Measurements from ENCODE around the gene SCARB1. TPM values are rescaled to one million over a fixed set of nuclear protein-coding genes. Genes with fewer than 3 reads are reported as not detected.

The SCARB1 gene
- total and polyA plus RNA-seq, 9 of the 15 experiments (the other 6 are each of a cell fraction or from before 2014, with no cell fraction given) = 0.56 to 157 (median 52.8) TPM

DNA sequence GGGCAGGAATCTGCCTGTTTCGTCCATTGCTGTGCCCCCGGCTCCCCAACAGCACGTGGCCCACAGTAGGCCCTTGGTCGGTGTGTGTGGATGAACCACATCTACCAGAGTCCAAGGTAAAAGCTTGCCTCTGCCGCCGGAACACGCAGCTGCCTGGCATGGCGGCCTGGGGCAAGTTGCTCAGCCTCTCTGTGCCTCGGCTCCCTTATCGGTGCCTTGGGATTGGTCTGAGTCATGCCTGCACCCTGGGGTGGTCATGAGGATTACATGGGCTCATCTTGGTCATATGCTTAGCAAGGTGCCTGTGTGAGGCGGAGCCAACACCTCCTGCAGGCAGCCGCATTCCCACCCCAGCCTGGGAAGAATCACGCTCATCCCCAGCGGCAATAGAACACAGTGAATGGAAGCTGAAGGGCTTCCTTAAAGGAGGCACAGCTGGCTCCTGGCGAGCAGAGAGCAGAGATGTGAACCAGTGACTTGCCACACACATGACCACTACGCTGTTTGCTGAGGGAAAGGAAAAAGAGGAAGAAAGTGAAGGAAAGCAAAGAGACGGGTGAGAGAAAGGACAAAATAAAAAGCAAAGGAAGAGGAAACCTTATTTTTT lies 5.5 kb upstream of the SCARB1 start (continued):
- TF ChIP-seq, protein P1, sequence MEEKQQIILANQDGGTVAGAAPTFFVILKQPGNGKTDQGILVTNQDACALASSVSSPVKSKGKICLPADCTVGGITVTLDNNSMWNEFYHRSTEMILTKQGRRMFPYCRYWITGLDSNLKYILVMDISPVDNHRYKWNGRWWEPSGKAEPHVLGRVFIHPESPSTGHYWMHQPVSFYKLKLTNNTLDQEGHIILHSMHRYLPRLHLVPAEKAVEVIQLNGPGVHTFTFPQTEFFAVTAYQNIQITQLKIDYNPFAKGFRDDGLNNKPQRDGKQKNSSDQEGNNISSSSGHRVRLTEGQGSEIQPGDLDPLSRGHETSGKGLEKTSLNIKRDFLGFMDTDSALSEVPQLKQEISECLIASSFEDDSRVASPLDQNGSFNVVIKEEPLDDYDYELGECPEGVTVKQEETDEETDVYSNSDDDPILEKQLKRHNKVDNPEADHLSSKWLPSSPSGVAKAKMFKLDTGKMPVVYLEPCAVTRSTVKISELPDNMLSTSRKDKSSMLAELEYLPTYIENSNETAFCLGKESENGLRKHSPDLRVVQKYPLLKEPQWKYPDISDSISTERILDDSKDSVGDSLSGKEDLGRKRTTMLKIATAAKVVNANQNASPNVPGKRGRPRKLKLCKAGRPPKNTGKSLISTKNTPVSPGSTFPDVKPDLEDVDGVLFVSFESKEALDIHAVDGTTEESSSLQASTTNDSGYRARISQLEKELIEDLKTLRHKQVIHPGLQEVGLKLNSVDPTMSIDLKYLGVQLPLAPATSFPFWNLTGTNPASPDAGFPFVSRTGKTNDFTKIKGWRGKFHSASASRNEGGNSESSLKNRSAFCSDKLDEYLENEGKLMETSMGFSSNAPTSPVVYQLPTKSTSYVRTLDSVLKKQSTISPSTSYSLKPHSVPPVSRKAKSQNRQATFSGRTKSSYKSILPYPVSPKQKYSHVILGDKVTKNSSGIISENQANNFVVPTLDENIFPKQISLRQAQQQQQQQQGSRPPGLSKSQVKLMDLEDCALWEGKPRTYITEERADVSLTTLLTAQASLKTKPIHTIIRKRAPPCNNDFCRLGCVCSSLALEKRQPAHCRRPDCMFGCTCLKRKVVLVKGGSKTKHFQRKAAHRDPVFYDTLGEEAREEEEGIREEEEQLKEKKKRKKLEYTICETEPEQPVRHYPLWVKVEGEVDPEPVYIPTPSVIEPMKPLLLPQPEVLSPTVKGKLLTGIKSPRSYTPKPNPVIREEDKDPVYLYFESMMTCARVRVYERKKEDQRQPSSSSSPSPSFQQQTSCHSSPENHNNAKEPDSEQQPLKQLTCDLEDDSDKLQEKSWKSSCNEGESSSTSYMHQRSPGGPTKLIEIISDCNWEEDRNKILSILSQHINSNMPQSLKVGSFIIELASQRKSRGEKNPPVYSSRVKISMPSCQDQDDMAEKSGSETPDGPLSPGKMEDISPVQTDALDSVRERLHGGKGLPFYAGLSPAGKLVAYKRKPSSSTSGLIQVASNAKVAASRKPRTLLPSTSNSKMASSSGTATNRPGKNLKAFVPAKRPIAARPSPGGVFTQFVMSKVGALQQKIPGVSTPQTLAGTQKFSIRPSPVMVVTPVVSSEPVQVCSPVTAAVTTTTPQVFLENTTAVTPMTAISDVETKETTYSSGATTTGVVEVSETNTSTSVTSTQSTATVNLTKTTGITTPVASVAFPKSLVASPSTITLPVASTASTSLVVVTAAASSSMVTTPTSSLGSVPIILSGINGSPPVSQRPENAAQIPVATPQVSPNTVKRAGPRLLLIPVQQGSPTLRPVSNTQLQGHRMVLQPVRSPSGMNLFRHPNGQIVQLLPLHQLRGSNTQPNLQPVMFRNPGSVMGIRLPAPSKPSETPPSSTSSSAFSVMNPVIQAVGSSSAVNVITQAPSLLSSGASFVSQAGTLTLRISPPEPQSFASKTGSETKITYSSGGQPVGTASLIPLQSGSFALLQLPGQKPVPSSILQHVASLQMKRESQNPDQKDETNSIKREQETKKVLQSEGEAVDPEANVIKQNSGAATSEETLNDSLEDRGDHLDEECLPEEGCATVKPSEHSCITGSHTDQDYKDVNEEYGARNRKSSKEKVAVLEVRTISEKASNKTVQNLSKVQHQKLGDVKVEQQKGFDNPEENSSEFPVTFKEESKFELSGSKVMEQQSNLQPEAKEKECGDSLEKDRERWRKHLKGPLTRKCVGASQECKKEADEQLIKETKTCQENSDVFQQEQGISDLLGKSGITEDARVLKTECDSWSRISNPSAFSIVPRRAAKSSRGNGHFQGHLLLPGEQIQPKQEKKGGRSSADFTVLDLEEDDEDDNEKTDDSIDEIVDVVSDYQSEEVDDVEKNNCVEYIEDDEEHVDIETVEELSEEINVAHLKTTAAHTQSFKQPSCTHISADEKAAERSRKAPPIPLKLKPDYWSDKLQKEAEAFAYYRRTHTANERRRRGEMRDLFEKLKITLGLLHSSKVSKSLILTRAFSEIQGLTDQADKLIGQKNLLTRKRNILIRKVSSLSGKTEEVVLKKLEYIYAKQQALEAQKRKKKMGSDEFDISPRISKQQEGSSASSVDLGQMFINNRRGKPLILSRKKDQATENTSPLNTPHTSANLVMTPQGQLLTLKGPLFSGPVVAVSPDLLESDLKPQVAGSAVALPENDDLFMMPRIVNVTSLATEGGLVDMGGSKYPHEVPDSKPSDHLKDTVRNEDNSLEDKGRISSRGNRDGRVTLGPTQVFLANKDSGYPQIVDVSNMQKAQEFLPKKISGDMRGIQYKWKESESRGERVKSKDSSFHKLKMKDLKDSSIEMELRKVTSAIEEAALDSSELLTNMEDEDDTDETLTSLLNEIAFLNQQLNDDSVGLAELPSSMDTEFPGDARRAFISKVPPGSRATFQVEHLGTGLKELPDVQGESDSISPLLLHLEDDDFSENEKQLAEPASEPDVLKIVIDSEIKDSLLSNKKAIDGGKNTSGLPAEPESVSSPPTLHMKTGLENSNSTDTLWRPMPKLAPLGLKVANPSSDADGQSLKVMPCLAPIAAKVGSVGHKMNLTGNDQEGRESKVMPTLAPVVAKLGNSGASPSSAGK (IDR thresholded peaks at IDR 0.05) = peak; percentile 82
- TF ChIP-seq, protein P2, sequence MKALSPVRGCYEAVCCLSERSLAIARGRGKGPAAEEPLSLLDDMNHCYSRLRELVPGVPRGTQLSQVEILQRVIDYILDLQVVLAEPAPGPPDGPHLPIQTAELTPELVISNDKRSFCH (CRISPR knock-in tag; IDR thresholded peaks at IDR 0.05) = no peak
- TF ChIP-seq, protein P2 (tag; IDR thresholded peaks at IDR 0.05) = peak; percentile 72
- TF ChIP-seq ZNF583 (CRISPR knock-in tag; IDR thresholded peaks at IDR 0.05) (no peak), MYC (IDR thresholded peaks at IDR 0.05; ENCODE audit: low read depth, low read length) (peak; percentile 41), MYC (CRISPR knock-in tag; IDR thresholded peaks at IDR 0.05; ENCODE audit: borderline replicate concordance, low read depth) (no peak; the same call in 1 of the 2 replicates), ATF7 (IDR thresholded peaks at IDR 0.05) (peak; percentile 82), ETV1 (tag; conservative IDR thresholded peaks at IDR 0.05; ENCODE audit: low read depth) (0 out of 2 replicates have a peak, but pooled peaks have one; percentile 24), TCF3 (CRISPR knock-in tag; IDR thresholded peaks at IDR 0.05) (peak; percentile 52)
- TF ChIP-seq, protein P3, sequence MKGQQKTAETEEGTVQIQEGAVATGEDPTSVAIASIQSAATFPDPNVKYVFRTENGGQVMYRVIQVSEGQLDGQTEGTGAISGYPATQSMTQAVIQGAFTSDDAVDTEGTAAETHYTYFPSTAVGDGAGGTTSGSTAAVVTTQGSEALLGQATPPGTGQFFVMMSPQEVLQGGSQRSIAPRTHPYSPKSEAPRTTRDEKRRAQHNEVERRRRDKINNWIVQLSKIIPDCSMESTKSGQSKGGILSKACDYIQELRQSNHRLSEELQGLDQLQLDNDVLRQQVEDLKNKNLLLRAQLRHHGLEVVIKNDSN (CRISPR knock-in tag; IDR thresholded peaks at IDR 0.05) = peak; percentile 65
- TF ChIP-seq, protein P4, sequence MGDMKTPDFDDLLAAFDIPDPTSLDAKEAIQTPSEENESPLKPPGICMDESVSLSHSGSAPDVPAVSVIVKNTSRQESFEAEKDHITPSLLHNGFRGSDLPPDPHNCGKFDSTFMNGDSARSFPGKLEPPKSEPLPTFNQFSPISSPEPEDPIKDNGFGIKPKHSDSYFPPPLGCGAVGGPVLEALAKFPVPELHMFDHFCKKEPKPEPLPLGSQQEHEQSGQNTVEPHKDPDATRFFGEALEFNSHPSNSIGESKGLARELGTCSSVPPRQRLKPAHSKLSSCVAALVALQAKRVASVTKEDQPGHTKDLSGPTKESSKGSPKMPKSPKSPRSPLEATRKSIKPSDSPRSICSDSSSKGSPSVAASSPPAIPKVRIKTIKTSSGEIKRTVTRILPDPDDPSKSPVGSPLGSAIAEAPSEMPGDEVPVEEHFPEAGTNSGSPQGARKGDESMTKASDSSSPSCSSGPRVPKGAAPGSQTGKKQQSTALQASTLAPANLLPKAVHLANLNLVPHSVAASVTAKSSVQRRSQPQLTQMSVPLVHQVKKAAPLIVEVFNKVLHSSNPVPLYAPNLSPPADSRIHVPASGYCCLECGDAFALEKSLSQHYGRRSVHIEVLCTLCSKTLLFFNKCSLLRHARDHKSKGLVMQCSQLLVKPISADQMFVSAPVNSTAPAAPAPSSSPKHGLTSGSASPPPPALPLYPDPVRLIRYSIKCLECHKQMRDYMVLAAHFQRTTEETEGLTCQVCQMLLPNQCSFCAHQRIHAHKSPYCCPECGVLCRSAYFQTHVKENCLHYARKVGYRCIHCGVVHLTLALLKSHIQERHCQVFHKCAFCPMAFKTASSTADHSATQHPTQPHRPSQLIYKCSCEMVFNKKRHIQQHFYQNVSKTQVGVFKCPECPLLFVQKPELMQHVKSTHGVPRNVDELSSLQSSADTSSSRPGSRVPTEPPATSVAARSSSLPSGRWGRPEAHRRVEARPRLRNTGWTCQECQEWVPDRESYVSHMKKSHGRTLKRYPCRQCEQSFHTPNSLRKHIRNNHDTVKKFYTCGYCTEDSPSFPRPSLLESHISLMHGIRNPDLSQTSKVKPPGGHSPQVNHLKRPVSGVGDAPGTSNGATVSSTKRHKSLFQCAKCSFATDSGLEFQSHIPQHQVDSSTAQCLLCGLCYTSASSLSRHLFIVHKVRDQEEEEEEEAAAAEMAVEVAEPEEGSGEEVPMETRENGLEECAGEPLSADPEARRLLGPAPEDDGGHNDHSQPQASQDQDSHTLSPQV (IDR thresholded peaks at IDR 0.05) = peak; percentile 96
